GM19463 (cell line): ENCODE measurements around the gene RPS19BP1.

Source experiments
- ATAC-seq: cut with Tn5 transposase; IDR thresholded peaks from one replicate; pipeline ENCODE4 v1.9.1; 2021; ENCODE audit warnings: mild to moderate bottlenecking, moderate library complexity; ENCODE audit not compliant: unreplicated experiment

Gene RPS19BP1

DNA sequence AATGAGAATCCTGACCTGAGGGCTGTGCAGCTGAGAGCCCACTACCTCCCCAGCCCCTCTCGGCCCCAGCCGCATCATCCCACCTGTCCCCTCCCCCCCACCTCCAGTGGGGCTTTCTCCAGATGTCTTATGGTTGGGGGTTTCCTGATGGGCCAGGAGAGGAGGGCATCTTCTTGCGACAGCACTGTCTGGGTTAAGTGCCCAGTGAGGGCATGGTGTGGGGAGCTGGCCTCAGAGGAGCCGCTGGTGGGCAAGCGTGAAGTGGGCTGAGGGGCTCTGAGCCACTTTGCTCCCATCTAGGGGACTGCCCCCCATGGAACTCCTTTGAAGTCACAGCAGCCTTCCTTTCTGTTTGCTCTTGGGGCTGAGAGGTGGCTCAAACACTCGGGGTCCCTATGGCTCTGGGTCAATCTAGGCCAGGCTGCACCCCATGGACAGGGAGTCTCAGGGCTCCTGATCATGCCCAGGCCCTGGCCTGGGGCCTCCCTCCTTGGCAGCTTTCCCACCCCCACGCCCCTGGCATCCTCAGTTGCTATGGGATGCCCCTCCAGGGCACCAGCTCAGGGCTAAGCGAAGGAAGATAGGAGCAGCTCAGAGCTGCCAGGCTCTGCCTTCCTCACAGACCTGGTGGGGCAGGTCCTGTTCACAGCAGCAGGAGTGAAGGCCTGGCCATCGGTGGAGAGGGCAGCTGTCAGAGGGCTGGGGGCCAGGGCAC lies 41.4 kb downstream of the RPS19BP1 start:
- ATAC-seq: no peak

DNA sequence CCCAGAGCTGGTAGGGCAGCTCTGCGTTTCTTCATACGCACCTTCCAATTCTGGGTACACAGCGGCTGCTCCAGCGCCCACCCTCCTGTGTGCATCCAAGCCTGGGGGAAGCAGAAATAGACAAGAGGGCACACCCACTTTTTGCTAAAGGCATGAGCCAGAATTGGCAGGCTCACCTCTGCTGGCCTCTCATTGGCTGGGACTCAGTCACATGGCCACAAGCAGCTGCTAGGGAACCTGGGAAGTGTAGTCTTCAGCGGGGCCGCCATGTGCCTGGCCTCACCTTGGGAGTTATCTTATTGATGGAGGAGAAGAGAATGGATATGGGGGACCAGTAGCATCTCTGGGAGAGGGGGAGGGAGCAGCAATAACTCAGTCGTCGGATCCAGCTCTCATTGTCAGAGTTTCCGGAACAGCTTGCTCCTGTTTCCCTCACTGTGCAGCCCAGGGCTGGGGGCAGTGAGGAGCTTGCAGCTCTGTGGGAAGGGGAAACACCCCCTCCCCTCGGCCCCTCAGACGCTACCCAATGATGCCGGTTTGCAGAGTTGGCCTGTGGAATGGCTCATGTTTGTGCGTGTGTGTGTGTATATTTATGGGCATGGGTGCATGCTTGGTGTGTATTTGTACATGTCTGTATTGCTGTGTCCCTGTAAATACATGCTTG lies 42.3 kb downstream of the RPS19BP1 start:
- peak; percentile 87 for ATAC-seq

GRCh38 chr22:39489094-39490068 lies 43.2 kb downstream of the RPS19BP1 start:
- ATAC-seq: no peak

DNA sequence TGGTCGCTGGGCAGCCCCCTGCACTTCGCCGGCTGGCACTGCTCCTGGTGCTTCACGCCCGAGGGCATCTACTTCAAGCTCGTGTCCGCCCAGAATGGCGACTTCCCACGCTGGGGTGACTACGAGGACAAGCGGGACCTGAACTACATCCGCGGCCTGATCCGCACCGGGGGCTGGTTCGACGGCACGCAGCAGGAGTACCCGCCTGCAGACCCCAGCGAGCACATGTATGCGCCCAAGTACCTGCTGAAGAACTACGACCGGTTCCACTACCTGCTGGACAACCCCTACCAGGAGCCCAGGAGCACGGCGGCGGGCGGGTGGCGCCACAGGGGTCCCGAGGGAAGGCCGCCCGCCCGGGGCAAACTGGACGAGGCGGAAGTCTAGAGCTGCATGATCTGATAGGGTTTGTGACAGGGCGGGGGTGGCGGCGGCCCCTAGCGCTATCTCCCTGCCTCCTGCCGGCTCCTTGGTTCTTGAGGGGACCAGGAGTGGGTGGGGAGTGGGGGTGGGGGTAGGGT lies 43.9 kb downstream of the RPS19BP1 start:
- no peak for ATAC-seq

- ATAC-seq: no peak
Observed at GRCh38 chr22:39487826-39488520, 44.6 kb downstream of the RPS19BP1 start.

DNA sequence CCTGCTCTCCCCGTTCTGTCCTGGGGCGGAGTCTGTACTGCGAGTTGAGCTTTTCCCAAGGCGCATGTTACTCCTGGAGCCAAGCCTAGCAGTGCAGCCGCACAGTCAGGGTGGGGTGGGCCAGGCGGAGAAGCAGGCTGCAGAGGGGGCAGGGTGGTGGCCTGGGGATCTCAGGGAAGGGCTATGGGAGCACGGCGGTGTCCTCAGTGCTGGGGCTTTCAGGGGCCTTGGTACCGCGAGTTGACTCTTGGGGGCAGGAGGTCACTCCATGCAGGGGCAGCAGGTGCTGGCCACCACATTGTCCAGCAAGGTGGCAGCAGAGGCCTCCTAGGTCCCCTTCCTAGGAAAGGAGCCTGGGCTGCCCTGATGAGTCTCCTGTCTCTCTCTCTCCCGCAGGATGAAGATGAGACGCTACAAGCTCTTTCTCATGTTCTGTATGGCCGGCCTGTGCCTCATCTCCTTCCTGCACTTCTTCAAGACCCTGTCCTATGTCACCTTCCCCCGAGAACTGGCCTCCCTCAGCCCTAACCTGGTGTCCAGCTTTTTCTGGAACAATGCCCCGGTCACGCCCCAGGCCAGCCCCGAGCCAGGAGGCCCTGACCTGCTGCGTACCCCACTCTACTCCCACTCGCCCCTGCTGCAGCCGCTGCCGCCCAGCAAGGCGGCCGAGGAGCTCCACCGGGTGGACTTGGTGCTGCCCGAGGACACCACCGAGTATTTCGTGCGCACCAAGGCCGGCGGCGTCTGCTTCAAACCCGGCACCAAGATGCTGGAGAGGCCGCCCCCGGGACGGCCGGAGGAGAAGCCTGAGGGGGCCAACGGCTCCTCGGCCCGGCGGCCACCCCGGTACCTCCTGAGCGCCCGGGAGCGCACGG lies 45.4 kb downstream of the RPS19BP1 start:
- ATAC-seq: no peak

GRCh38 chr22:39482768-39483167 lies 49.8 kb downstream of the RPS19BP1 start:
- ATAC-seq: no peak

DNA sequence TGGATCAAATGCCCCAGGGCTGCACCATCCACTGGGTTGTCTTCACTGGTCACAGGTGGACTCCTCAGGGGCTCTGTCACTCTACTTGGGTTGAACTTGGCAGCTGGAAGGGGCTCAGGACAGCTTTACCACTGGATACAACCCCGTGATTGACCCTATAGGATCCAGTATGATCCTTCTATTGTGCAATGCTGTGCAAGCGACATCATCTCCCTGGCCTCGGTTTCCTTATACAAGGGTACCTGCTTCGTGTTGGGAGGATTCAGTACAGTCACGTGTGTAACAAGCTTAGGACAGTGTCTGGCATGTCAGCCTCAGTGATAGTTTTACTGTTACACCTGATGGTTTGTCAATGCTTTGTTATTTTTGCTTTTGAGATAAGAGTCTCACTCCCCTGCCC lies 51.0 kb downstream of the RPS19BP1 start:
- no peak for ATAC-seq

- no peak for ATAC-seq
Observed at GRCh38 chr22:39481054-39481453, 51.5 kb downstream of the RPS19BP1 start.

DNA sequence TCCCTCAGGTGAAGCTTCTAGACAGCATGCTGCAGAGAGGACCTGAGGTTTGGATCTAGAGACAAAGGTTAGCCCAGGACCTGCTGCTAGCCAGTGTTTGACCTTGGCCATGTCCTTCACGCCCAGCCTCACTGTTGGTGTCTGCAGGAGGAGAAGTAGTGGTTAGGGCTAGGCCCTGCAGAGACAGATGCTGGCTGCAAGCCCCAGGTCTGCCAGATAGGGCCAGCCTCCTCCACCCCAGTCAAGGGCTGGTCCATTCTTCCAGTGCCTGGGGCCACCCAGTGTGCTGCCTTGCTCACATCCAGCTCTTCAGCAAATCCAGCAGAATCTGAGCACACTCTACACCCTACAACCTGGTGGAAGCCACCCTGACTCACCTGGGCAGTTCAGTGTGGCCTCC lies 52.0 kb downstream of the RPS19BP1 start:
- ATAC-seq: no peak

- no peak for ATAC-seq
Observed at GRCh38 chr22:39479254-39479653, 53.3 kb downstream of the RPS19BP1 start.
